ENCODE data around the gene WDCP.

GRCh38 chr2:24083567-24084385 is 36.6 kb upstream of the WDCP start:
- TF ChIP-seq, protein P1, sequence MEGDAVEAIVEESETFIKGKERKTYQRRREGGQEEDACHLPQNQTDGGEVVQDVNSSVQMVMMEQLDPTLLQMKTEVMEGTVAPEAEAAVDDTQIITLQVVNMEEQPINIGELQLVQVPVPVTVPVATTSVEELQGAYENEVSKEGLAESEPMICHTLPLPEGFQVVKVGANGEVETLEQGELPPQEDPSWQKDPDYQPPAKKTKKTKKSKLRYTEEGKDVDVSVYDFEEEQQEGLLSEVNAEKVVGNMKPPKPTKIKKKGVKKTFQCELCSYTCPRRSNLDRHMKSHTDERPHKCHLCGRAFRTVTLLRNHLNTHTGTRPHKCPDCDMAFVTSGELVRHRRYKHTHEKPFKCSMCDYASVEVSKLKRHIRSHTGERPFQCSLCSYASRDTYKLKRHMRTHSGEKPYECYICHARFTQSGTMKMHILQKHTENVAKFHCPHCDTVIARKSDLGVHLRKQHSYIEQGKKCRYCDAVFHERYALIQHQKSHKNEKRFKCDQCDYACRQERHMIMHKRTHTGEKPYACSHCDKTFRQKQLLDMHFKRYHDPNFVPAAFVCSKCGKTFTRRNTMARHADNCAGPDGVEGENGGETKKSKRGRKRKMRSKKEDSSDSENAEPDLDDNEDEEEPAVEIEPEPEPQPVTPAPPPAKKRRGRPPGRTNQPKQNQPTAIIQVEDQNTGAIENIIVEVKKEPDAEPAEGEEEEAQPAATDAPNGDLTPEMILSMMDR (IDR thresholded peaks at IDR 0.05 in 2 of 3, conservative IDR thresholded peaks at IDR 0.05 in 1 of 3; ENCODE audit: borderline replicate concordance in 1 of 3, insufficient read depth in 1 of 3, low read depth in 2 of 3, low read length in 2 of 3) = no peak
- TF ChIP-seq POLR2AphosphoS5 (IDR thresholded peaks at IDR 0.05; ENCODE audit: low read depth, low read length) = peak; percentile 33

Measured in HCT116 (cell line).